Measurements from ENCODE around the gene SCFD2. TPM values are rescaled to one million over a fixed set of nuclear protein-coding genes. Genes with fewer than 3 reads are reported as not detected.

The SCFD2 gene
- polyA plus RNA-seq, 3 donors = 5.4 to 9.4 (median 6.7) TPM

GRCh38 chr4:52837716-52838558, 527.9 kb downstream of the SCFD2 start:
- Histone ChIP-seq H3K4me3 (replicated peaks in 1 of 3; ENCODE audit: low read depth in 2 of 3, low read length in 3 of 3) (no peak overlapping the region), H3K9ac (ENCODE audit: insufficient read depth, low read length, poor library complexity, severe bottlenecking) (no peak overlapping the region), H3K9me3 (replicated peaks in 1 of 2; ENCODE audit: control insufficient read depth in 1 of 2, insufficient read depth in 1 of 2, low read length in 2 of 2) (no peaks in the 10 kb centered on the region), H3K36me3 (replicated peaks in 1 of 2; ENCODE audit: control insufficient read depth in 1 of 2, insufficient read depth in 2 of 2, low read length in 2 of 2) (no peaks in the 10 kb centered on the region), H3K27me3 (ENCODE audit: control insufficient read depth in 2 of 2, insufficient read depth in 2 of 2, low read length in 2 of 2) (no peaks in the 10 kb centered on the region), H3K27ac (ENCODE audit: low read depth in 1 of 2, low read length in 2 of 2) (no peak overlapping the region), H4K20me1 (ENCODE audit: insufficient read depth, low read length) (no peaks in the 10 kb centered on the region), H3K4me2 (replicated peaks; ENCODE audit: extremely low read depth, low read length, poor library complexity, severe bottlenecking) (no peak overlapping the region), H3K4me1 (ENCODE audit: control insufficient read depth in 1 of 2, insufficient read depth in 2 of 2, low read length in 2 of 2) (peaks cover 0 to 2% of the 10 kb centered on the region in 2 donors), H3K79me2 (ENCODE audit: insufficient read depth, low read length) (no peaks in the 10 kb centered on the region), H2AFZ (ENCODE audit: insufficient read depth, low read depth, low read length, poor library complexity, severe bottlenecking) (no peak overlapping the region)
- Mint-ChIP-seq H3K9me3 (peaks cover 0 to 2% (median 0%) of the 10 kb centered on the region in 7 donors), H3K36me3 (no peaks in the 10 kb centered on the region), H3K4me1 (peaks cover 2% of the 10 kb centered on the region), H3K27me3 (ENCODE audit: low read depth in 3 of 3) (peaks cover 0 to 2% (median 2%) of the 10 kb centered on the region in 3 donors), H3K4me3 (no peak overlapping the region), H3K27ac (no peak overlapping the region)
- no peak for DNase-seq
- intact Hi-C loops (cut with micrococcal nuclease) = no loop called here
- WGBS (ENCODE audit: insufficient coverage) = 56% methylated on average over 3 of the region's 7 CpGs
- TF ChIP-seq, protein P1, sequence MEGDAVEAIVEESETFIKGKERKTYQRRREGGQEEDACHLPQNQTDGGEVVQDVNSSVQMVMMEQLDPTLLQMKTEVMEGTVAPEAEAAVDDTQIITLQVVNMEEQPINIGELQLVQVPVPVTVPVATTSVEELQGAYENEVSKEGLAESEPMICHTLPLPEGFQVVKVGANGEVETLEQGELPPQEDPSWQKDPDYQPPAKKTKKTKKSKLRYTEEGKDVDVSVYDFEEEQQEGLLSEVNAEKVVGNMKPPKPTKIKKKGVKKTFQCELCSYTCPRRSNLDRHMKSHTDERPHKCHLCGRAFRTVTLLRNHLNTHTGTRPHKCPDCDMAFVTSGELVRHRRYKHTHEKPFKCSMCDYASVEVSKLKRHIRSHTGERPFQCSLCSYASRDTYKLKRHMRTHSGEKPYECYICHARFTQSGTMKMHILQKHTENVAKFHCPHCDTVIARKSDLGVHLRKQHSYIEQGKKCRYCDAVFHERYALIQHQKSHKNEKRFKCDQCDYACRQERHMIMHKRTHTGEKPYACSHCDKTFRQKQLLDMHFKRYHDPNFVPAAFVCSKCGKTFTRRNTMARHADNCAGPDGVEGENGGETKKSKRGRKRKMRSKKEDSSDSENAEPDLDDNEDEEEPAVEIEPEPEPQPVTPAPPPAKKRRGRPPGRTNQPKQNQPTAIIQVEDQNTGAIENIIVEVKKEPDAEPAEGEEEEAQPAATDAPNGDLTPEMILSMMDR (IDR thresholded peaks at IDR 0.05) = no peak

DNA sequence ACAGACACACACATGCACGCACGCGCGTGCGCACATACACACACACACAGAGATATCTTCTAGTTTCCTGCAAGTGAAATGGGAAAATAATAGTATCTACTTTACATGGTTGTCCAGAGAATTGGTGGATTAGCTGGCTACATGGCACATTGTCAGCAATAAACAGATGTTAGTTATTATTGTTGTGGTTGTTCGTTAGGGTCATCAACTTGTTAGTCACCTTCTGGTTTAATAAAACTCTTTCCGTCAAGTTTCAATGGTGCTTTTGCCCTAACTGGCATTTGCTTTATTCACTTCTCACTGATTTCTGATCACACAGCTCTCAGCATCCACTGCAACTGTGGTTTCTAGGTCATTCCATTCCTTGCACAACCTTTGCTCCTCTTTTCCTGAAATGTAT, 529.2 kb downstream of the SCFD2 start:
- H4K20me1 ChIP-seq (ENCODE audit: insufficient read depth, low read length) = no peaks in the 10 kb centered on the region
- Mint-ChIP-seq H3K36me3 (no peaks in the 10 kb centered on the region), H3K4me1 (no peaks in the 10 kb centered on the region), H3K9me3 (peaks cover 0 to 3% (median 1%) of the 10 kb centered on the region in 7 donors), H3K4me3 (no peak overlapping the region), H3K27me3 (ENCODE audit: low read depth in 3 of 3) (peaks cover 1 to 2% (median 2%) of the 10 kb centered on the region in 3 donors), H3K27ac (no peak overlapping the region)
- H3K9me3 ChIP-seq (replicated peaks in 1 of 2; ENCODE audit: control insufficient read depth in 1 of 2, insufficient read depth in 1 of 2, low read length in 2 of 2) = no peaks in the 10 kb centered on the region
- H3K4me1 ChIP-seq (ENCODE audit: control insufficient read depth in 1 of 2, insufficient read depth in 2 of 2, low read length in 2 of 2) = no peaks in the 10 kb centered on the region
- DNase-seq = no peak
- no peak overlapping the region for H3K4me3 ChIP-seq (replicated peaks in 1 of 3; ENCODE audit: low read depth in 2 of 3, low read length in 3 of 3)
- H3K4me2 ChIP-seq (replicated peaks; ENCODE audit: extremely low read depth, low read length, poor library complexity, severe bottlenecking) = no peak overlapping the region
- no peaks in the 10 kb centered on the region for H3K36me3 ChIP-seq (replicated peaks in 1 of 2; ENCODE audit: control insufficient read depth in 1 of 2, insufficient read depth in 2 of 2, low read length in 2 of 2)
- 100% methylated on average over 1 of the region's 7 CpGs for WGBS (ENCODE audit: insufficient coverage)
- H3K9ac ChIP-seq (ENCODE audit: insufficient read depth, low read length, poor library complexity, severe bottlenecking) = no peak overlapping the region
- H2AFZ ChIP-seq (ENCODE audit: insufficient read depth, low read depth, low read length, poor library complexity, severe bottlenecking) = no peak overlapping the region
- intact Hi-C loops (cut with micrococcal nuclease) = no loop called here
- no peaks in the 10 kb centered on the region for H3K79me2 ChIP-seq (ENCODE audit: insufficient read depth, low read length)
- no peak overlapping the region for H3K27ac ChIP-seq (ENCODE audit: low read depth in 1 of 2, low read length in 2 of 2)
- TF ChIP-seq, protein P1 (IDR thresholded peaks at IDR 0.05) = no peak
- H3K27me3 ChIP-seq (ENCODE audit: control insufficient read depth in 2 of 2, insufficient read depth in 2 of 2, low read length in 2 of 2) = no peaks in the 10 kb centered on the region
